ENCODE measurements around the gene YJEFN3. TPM values are rescaled to one million over a fixed set of nuclear protein-coding genes. Genes with fewer than 3 reads are reported as not detected.
A peak's percentile ranks its signal among the peaks of the same experiment; 100 is the strongest.

YJEFN3 gene
- total RNA-seq, 1 experiment from 2014 or later = 6.1 TPM

DNA sequence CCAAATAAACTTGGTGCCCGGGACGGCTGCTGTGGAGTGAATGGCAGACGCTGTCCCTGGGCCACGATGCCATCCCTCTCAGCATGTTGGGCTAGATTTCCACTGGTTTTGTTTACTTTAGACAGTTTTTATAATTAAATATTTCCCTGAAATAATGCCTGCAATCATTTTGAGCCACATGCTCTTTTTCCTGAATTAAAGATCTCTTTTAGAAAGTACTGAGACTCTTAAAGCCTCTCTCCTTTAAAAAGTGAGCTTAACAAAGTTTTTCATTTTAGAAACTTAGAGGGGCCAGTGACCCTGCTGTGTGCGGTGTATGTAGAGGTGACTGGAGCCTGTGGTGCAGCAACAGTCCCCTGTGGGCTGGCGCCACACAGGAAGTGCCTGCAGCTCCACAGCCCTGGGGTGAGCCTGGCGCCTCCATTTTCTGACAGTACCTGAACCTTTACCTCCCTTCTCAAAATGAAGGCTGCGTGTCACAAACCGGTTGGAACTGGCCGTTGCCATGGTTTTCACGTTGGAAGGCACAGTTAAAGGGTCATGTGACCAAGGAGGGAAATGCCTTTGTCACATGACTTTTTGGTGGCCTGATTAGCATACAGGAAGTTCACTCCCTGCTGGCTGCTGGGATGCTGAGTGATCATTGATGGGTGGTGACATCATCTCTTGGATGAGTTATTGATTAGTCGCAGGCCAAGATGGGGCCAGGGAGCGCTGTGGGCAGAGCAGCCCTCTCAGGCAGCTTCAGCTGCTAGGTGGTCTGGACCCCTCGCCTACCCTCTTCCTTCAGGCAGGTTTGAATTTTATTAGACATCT lies 39.6 kb upstream of the YJEFN3 start:
- Histone ChIP-seq H3K4me3 (ENCODE audit: low read depth in 2 of 2, low read length in 2 of 2) (peak overlapping the region in 1 of 2 experiments; percentile 37; a peak in 2 of 4 replicates), H3K4me1 (ENCODE audit: control insufficient read depth, insufficient read depth, low read length) (peaks cover 41% of the 10 kb centered on the region), H3K9me3 (ENCODE audit: control insufficient read depth, insufficient read depth, low read depth, low read length) (no peaks in the 10 kb centered on the region), H3K27me3 (ENCODE audit: control insufficient read depth, insufficient read depth, low read length) (no peaks in the 10 kb centered on the region), H3K27ac (ENCODE audit: low read length) (peak overlapping the region; percentile 79), H3K36me3 (ENCODE audit: control insufficient read depth, insufficient read depth, low read length) (no peaks in the 10 kb centered on the region)
- BruUV-seq (replicated peaks) = no TSS peak
- ATAC-seq (peak; percentile 60), DNase-seq (ENCODE audit: low read depth, low spot score) (peak; percentile 64)
- ChIA-PET CTCF (interaction anchor here (0.6 kb wide), 1 partner anchor 86 kb away, joined by 3 read pairs; no protein-coding TSS in a partner anchor), POLR2A (no interaction called here)
- TF ChIP-seq, protein P1, sequence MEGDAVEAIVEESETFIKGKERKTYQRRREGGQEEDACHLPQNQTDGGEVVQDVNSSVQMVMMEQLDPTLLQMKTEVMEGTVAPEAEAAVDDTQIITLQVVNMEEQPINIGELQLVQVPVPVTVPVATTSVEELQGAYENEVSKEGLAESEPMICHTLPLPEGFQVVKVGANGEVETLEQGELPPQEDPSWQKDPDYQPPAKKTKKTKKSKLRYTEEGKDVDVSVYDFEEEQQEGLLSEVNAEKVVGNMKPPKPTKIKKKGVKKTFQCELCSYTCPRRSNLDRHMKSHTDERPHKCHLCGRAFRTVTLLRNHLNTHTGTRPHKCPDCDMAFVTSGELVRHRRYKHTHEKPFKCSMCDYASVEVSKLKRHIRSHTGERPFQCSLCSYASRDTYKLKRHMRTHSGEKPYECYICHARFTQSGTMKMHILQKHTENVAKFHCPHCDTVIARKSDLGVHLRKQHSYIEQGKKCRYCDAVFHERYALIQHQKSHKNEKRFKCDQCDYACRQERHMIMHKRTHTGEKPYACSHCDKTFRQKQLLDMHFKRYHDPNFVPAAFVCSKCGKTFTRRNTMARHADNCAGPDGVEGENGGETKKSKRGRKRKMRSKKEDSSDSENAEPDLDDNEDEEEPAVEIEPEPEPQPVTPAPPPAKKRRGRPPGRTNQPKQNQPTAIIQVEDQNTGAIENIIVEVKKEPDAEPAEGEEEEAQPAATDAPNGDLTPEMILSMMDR (IDR thresholded peaks at IDR 0.05) = no peak
- TF ChIP-seq, protein P2, sequence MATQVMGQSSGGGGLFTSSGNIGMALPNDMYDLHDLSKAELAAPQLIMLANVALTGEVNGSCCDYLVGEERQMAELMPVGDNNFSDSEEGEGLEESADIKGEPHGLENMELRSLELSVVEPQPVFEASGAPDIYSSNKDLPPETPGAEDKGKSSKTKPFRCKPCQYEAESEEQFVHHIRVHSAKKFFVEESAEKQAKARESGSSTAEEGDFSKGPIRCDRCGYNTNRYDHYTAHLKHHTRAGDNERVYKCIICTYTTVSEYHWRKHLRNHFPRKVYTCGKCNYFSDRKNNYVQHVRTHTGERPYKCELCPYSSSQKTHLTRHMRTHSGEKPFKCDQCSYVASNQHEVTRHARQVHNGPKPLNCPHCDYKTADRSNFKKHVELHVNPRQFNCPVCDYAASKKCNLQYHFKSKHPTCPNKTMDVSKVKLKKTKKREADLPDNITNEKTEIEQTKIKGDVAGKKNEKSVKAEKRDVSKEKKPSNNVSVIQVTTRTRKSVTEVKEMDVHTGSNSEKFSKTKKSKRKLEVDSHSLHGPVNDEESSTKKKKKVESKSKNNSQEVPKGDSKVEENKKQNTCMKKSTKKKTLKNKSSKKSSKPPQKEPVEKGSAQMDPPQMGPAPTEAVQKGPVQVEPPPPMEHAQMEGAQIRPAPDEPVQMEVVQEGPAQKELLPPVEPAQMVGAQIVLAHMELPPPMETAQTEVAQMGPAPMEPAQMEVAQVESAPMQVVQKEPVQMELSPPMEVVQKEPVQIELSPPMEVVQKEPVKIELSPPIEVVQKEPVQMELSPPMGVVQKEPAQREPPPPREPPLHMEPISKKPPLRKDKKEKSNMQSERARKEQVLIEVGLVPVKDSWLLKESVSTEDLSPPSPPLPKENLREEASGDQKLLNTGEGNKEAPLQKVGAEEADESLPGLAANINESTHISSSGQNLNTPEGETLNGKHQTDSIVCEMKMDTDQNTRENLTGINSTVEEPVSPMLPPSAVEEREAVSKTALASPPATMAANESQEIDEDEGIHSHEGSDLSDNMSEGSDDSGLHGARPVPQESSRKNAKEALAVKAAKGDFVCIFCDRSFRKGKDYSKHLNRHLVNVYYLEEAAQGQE (IDR thresholded peaks at IDR 0.05; ENCODE audit: insufficient read depth in 1 of 2, low read depth in 2 of 2, low read length in 1 of 2) = no peak
- TF ChIP-seq TCF7L2 (IDR thresholded peaks at IDR 0.05; ENCODE audit: low read depth, low read length) = no peak
- no peak for TF ChIP-seq SIN3A (IDR thresholded peaks at IDR 0.05; ENCODE audit: borderline replicate concordance, insufficient read depth, low read depth, low read length)
- TF ChIP-seq POLR2AphosphoS5 (IDR thresholded peaks at IDR 0.05; ENCODE audit: low read depth, low read length) = no peak
- intact Hi-C loops (cut with micrococcal nuclease; ENCODE audit: unreplicated experiment) = loop anchor here (5.0 kb wide), 1 partner anchor 122 kb away; no protein-coding TSS in a partner anchor
- in situ Hi-C loops (cut with HindIII; ENCODE audit: low pct_unique_long_range_greater_than_20kb, low sequenced_read_pairs) = no loop called here

DNA sequence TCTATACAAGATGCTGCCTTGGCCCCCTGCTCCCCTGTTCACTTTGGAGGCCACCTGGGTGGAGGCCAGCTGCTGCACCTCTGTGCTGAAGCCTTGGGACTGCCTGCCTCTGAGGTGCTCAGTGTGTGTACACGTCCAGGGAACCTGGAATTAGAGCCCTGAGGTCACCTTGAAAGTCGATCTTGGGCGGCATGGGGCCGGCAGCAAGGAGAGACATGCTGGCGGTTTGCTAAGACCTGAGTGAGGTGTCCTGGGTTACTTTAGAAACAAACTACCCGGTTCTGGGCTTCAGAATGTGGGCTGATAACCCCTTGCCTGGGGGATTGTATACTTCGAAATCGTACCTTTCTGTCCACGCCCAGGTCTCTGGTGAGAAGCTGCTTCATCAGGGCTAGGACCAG lies 38.9 kb upstream of the YJEFN3 start:
- CTCF ChIA-PET = interaction anchor here (0.6 to 1.1 kb wide), 3 partner anchors 12 to 126 kb away, joined by 3 to 4 read pairs (median 3); no protein-coding TSS in a partner anchor
- Histone ChIP-seq H3K4me1 (ENCODE audit: control insufficient read depth, insufficient read depth, low read length) (peaks cover 41% of the 10 kb centered on the region), H3K27ac (ENCODE audit: low read length) (peak overlapping the region; percentile 79), H3K4me3 (ENCODE audit: low read depth in 2 of 2, low read length in 2 of 2) (peak overlapping the region in 1 of 2 experiments; percentile 23; a peak in 1 of 4 replicates), H3K27me3 (ENCODE audit: control insufficient read depth, insufficient read depth, low read length) (no peaks in the 10 kb centered on the region), H3K9me3 (ENCODE audit: control insufficient read depth, insufficient read depth, low read depth, low read length) (no peaks in the 10 kb centered on the region), H3K36me3 (ENCODE audit: control insufficient read depth, insufficient read depth, low read length) (no peaks in the 10 kb centered on the region)
- no peak for DNase-seq (ENCODE audit: low read depth, low spot score)
- ATAC-seq = peak; percentile 24
- POLR2A ChIA-PET = no interaction called here
- in situ Hi-C loops (cut with HindIII; ENCODE audit: low pct_unique_long_range_greater_than_20kb, low sequenced_read_pairs) = no loop called here
- no peak for TF ChIP-seq TCF7L2 (IDR thresholded peaks at IDR 0.05; ENCODE audit: low read depth, low read length)
- TF ChIP-seq SIN3A (IDR thresholded peaks at IDR 0.05; ENCODE audit: borderline replicate concordance, insufficient read depth, low read depth, low read length) = no peak
- no peak for TF ChIP-seq POLR2AphosphoS5 (IDR thresholded peaks at IDR 0.05; ENCODE audit: low read depth, low read length)
- TF ChIP-seq, protein P1 (IDR thresholded peaks at IDR 0.05) = no peak
- TF ChIP-seq, protein P2 (IDR thresholded peaks at IDR 0.05; ENCODE audit: insufficient read depth in 1 of 2, low read depth in 2 of 2, low read length in 1 of 2) = no peak
- intact Hi-C loops (cut with micrococcal nuclease; ENCODE audit: unreplicated experiment) = loop anchor here (5.0 kb wide), 1 partner anchor 123 kb away; no protein-coding TSS in a partner anchor
- no TSS peak for BruUV-seq (replicated peaks)
